HepG2 (cell line): ENCODE data around the gene GON4L. TPM values are rescaled to one million over a fixed set of nuclear protein-coding genes. Genes with fewer than 3 reads are reported as not detected.

Source experiments
- ATAC-seq: fragments of 200-7000 bp; cut with Tn5 transposase; 3 replicates; pipeline ENCODE4 v1.9.1; 2020; ENCODE audit warnings: mild to moderate bottlenecking, moderate library complexity
- BruUV-seq: library from RNA; stranded (reverse); fragments of 400-500 nt; replicated peaks from 2 replicates; lab custom pipeline; 2021; lab: Mats Ljungman, UMichigan
- CTCF ChIA-PET: fragments of 300-600 bp; formaldehyde crosslinking; extraction: SDS; loops from one replicate; lab custom pipeline; 2021; ENCODE audit warnings: low total read pairs, inconsistent platforms, low intra/inter-chr PET ratio; lab: Yijun Ruan, JAX
- POLR2A ChIA-PET: fragments of 350-600 bp; sonication (Branson Sonifier 250); formaldehyde crosslinking; loops from one replicate; lab custom pipeline; 2020; ENCODE audit warnings: antibody characterized with exemption, inconsistent platforms; lab: Yijun Ruan, JAX
- DNase-seq: peaks from one replicate; pipeline ENCODE4 v3.0.0-alpha.2; 2015; ENCODE audit warnings: low spot score
- FAIRE-seq: peaks from 3 replicates; lab custom pipeline; 2011; peaks lifted over from hg19 to GRCh38; lab: Jason Lieb, UNC
- H2AFZ ChIP-seq: one replicate; pipeline ENCODE4 v1.6.1; 2011; ENCODE audit warnings: low read length, inconsistent platforms
- H3K27ac ChIP-seq: fragments of 300-600 bp; 3 replicates; pipeline ENCODE4 v1.8.0; 2011; ENCODE audit warnings: mixed run types, mild to moderate bottlenecking, mixed read lengths, low read length, inconsistent platforms; ENCODE audit not compliant: insufficient read depth; ENCODE audit errors: extremely low read length
- H3K27me3 ChIP-seq, 2 experiments: fragments of 200-600 bp in 1 of 2; 2 replicates in 1 of 2; 3 replicates in 1 of 2; pipeline versions ENCODE4 v1.6.0 to v1.8.0; 2011; ENCODE audit warnings: low read length in 2 of 2, mild to moderate bottlenecking in 2 of 2, moderate library complexity in 2 of 2, inconsistent platforms in 1 of 2; ENCODE audit not compliant: insufficient read depth in 2 of 2, control insufficient read depth in 1 of 2
- H3K36me3 ChIP-seq, 2 experiments: fragments of 200-600 bp in 1 of 2; replicated peaks in 1 of 2; 2 replicates in 1 of 2; 3 replicates in 1 of 2; pipeline versions ENCODE4 v1.5.1 to v1.8.0; 2011; ENCODE audit warnings: low read length in 2 of 2, inconsistent platforms in 1 of 2; ENCODE audit not compliant: insufficient read depth in 2 of 2, control insufficient read depth in 1 of 2
- H3K4me1 ChIP-seq: 2 replicates; pipeline ENCODE4 v1.5.1; 2012; ENCODE audit warnings: low read length, inconsistent platforms; ENCODE audit not compliant: insufficient read depth
- H3K4me2 ChIP-seq: 2 replicates; pipeline ENCODE4 v1.6.0; 2011; ENCODE audit warnings: low read depth, low read length, inconsistent platforms
- H3K4me3 ChIP-seq, 3 experiments: fragments of 200-600 bp in 1 of 3; sonication (generic), shearing (Covaris generic) in 1 of 3; replicated peaks in 1 of 3; 2 replicates each; pipeline ENCODE4 v1.5.1; 2011 to 2016; ENCODE audit warnings: low read length in 3 of 3, inconsistent platforms in 2 of 3, low read depth in 2 of 3, mild to moderate bottlenecking in 2 of 3, control low read depth in 1 of 3, mixed read lengths in 1 of 3; ENCODE audit not compliant: insufficient read depth in 1 of 3
- H3K79me2 ChIP-seq: one replicate; pipeline ENCODE4 v1.6.1; 2011; ENCODE audit warnings: low read length, inconsistent platforms; ENCODE audit not compliant: insufficient read depth
- H3K9ac ChIP-seq: 2 replicates; pipeline ENCODE4 v1.6.0; 2011; ENCODE audit warnings: mild to moderate bottlenecking, low read depth, low read length, inconsistent platforms; ENCODE audit not compliant: insufficient read depth
- H3K9me3 ChIP-seq: 2 replicates; pipeline ENCODE4 v1.5.1; 2012; ENCODE audit warnings: mild to moderate bottlenecking, low read length
- H4K20me1 ChIP-seq: 2 replicates; pipeline ENCODE4 v1.6.0; 2011; ENCODE audit warnings: inconsistent platforms, mild to moderate bottlenecking, low read length, moderate library complexity; ENCODE audit not compliant: insufficient read depth
- ARHGAP35 ChIP-seq: sonication (generic); formaldehyde crosslinking; IDR thresholded peaks from 2 replicates; pipeline ENCODE4 v1.9.0; 2022; ENCODE audit warnings: mild to moderate bottlenecking, inconsistent platforms, moderate library complexity, missing genetic modification reagents, borderline replicate concordance
- BCL6 ChIP-seq: IDR thresholded peaks from 2 replicates; pipeline ENCODE4 v1.6.1; 2016; ENCODE audit warnings: missing genetic modification reagents, missing compliant biosample characterization
- CBX5 ChIP-seq: sonication (generic); formaldehyde crosslinking; IDR thresholded peaks from 2 replicates; pipeline ENCODE4 v1.4.0; 2020; ENCODE audit warnings: missing genetic modification reagents, borderline replicate concordance
- NFRKB ChIP-seq: fragments of 450-650 bp; IDR thresholded peaks from 2 replicates; pipeline ENCODE4 v1.6.1; 2017
- SP140L ChIP-seq: sonication (generic); formaldehyde crosslinking; IDR thresholded peaks from 2 replicates; pipeline ENCODE4 v1.4.0; 2020; ENCODE audit warnings: missing genetic modification reagents, borderline replicate concordance
- SRY ChIP-seq: sonication (generic); formaldehyde crosslinking; IDR thresholded peaks from 2 replicates; pipeline ENCODE4 v1.8.0; 2022; ENCODE audit warnings: mild to moderate bottlenecking, missing genetic modification reagents
- ZNF382 ChIP-seq: sonication (generic); formaldehyde crosslinking; IDR thresholded peaks from 2 replicates; pipeline ENCODE4 v1.5.0; 2020; ENCODE audit warnings: missing genetic modification reagents, mild to moderate bottlenecking, borderline replicate concordance
- ZNF770 ChIP-seq: sonication (generic); formaldehyde crosslinking; IDR thresholded peaks from 2 replicates; pipeline ENCODE4 v1.5.0; 2020; ENCODE audit warnings: mild to moderate bottlenecking, missing genetic modification reagents
- WGBS: methylation state at CpG from one replicate; pipeline ENCODE4 v1.1.6; 2017; ENCODE audit warnings: low lambda C conversion rate; 5-methylcytosine and 5-hydroxymethylcytosine counted together
- in situ Hi-C: cut with HindIII; loops from 2 replicates; pipeline ENCODE4 v1.10.0; 2017; ENCODE audit warnings: low pct_unique_long_range_greater_than_20kb; ENCODE audit not compliant: extremely low pct_ligation_motif_present
- intact Hi-C: fragments of 100-400 bp; cut with micrococcal nuclease; formaldehyde crosslinking; loops from one replicate; pipeline ENCODE4 v1.10.0; 2022; ENCODE audit not compliant: unreplicated experiment
- polyA plus RNA-seq, 8 experiments: library from polyadenylated mRNA; depleted of rRNA in 3 of 8; stranded (reverse) in 7 of 8; unstranded in 1 of 8; fragments of >200 nt; fragmentation: Illumina TruSeq in 4 of 8; extraction: Trizol in 4 of 8; gene quantifications; 2 replicates each; pipeline versions ENCODE4 v1.2.1 to v1.2.3, GENCODE V29; 2011 to 2016; ENCODE audit warnings: low read depth in 4 of 8, missing spikeins in 1 of 8, mixed read lengths in 1 of 8; ENCODE audit not compliant: insufficient read depth in 1 of 8
- total RNA-seq, 5 experiments: library from RNA; depleted of rRNA; stranded (reverse); fragments of >200 nt; fragmentation: Illumina TruSeq; extraction: Trizol; gene quantifications; 2 replicates each; pipeline ENCODE4 v1.2.3, GENCODE V29; 2016; ENCODE audit warnings: low read depth in 1 of 5

GON4L gene
- total and polyA plus RNA-seq, 2 of the 13 experiments (the other 11 are each of a cell fraction or from before 2014, with no cell fraction given) = 14.6 to 19.6 TPM

GRCh38 chr1:155856257-155856974 is 598 bp downstream of the GON4L start:
- Histone ChIP-seq H3K79me2 (peaks cover 16% of the 10 kb centered on the region), H4K20me1 (no peaks in the 10 kb centered on the region), H3K4me2 (peak overlapping the region; percentile 82), H3K9me3 (no peaks in the 10 kb centered on the region), H3K27me3 (no peaks in the 10 kb centered on the region), H3K36me3 (peaks cover 9 to 16% of the 10 kb centered on the region in 2 experiments; a peak in 4 of 5 replicates), H2AFZ (peak overlapping the region; percentile 59), H3K4me1 (peaks cover 23% of the 10 kb centered on the region), H3K4me3 (peak overlapping the region; percentile 78 to 90 (median 82)), H3K27ac (peak overlapping the region; percentile 61), H3K9ac (peak overlapping the region; percentile 92)
- 27% methylated on average over 18 of the region's 20 CpGs for WGBS
- intact Hi-C loops (no loop called here), in situ Hi-C loops (no loop called here)
- TSS peak; percentile 86 for BruUV-seq
- ATAC-seq (no peak), DNase-seq (no peak), FAIRE-seq (no peak)
- ChIA-PET POLR2A (interaction anchor here (0.6 to 1.5 kb wide), 3 partner anchors 28 to 274 kb away, joined by 3 to 6 read pairs (median 4); no protein-coding TSS in a partner anchor), CTCF (no interaction called here)
- TF ChIP-seq NFRKB = no peak
- 0 out of 2 replicates have a peak, but pooled peaks have one; percentile 5 for TF ChIP-seq SRY
- peak; percentile 82 for TF ChIP-seq ZNF770 (CRISPR knock-in tag)

DNA sequence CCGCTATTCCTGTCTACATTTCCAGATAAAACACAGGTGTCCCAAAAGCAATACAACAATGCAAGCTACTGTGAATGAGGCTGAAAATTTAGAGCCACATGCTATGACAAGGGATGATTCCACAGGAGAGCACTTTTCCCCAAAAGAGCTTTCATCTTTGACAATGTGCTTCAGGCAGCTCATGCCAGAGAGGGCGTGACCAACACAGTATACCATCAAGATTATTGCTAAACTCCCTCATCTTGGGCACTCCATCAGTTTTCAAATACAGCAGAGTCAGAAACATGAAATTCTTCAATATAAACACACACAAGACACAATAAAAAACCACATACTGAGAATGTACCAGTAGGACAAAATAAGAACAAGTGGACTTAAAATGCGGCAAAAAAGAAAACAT is 6.7 kb downstream of the GON4L start:
- WGBS = 96% methylated on average over 3 of the region's 3 CpGs
- intact Hi-C loops = no loop called here
- CTCF ChIA-PET = no interaction called here

More for the DNA sequence above, 6.7 kb downstream of the GON4L start:
- peaks cover 11% of the 10 kb centered on the region; the same call in 1 of the 2 replicates for H3K4me1 ChIP-seq
- 0 out of 2 replicates have a peak overlapping the region, but pooled peaks have one; percentile 12 for H3K4me2 ChIP-seq
- H2AFZ ChIP-seq = no peak overlapping the region
- in situ Hi-C loops = no loop called here
- BruUV-seq = no TSS peak
- no peak for ATAC-seq
- no peaks in the 10 kb centered on the region for H4K20me1 ChIP-seq
- no peak overlapping the region for H3K4me3 ChIP-seq
- H3K9me3 ChIP-seq = no peaks in the 10 kb centered on the region
- no peak overlapping the region for H3K27ac ChIP-seq
- peaks cover 36% of the 10 kb centered on the region for H3K79me2 ChIP-seq
- peaks cover 11 to 38% of the 10 kb centered on the region in 2 experiments; a peak in 4 of 5 replicates for H3K36me3 ChIP-seq
- no peak for FAIRE-seq
- DNase-seq = no peak
- no peaks in the 10 kb centered on the region for H3K27me3 ChIP-seq
- TF ChIP-seq CBX5 (CRISPR knock-in tag) (no peak), ZNF382 (CRISPR knock-in tag) (no peak), BCL6 (CRISPR knock-in tag) (no peak), ARHGAP35 (CRISPR knock-in tag) (no peak), SP140L (CRISPR knock-in tag) (no peak)
- POLR2A ChIA-PET = no interaction called here
- no peak overlapping the region for H3K9ac ChIP-seq
